Osteocyte (in vitro differentiated cells): ENCODE results near the gene HES6. TPM values are rescaled to one million over a fixed set of nuclear protein-coding genes. Genes with fewer than 3 reads are reported as not detected.

Experiments used
- DNase-seq: peaks from one replicate; pipeline ENCODE4 v3.0.0; 2021; ENCODE audit warnings: mixed read lengths; ENCODE audit not compliant: unreplicated experiment; ENCODE audit errors: extremely low spot score
- H3K27ac Mint-ChIP-seq: one replicate; pipeline ENCODE4 v1.8.0; 2021; ENCODE audit warnings: mild to moderate bottlenecking, mixed read lengths; ENCODE audit not compliant: unreplicated experiment
- H3K27me3 Mint-ChIP-seq: one replicate; pipeline ENCODE4 v1.8.0; 2021; ENCODE audit warnings: mixed read lengths; ENCODE audit not compliant: unreplicated experiment
- H3K36me3 Mint-ChIP-seq: one replicate; pipeline ENCODE4 v1.8.0; 2021; ENCODE audit warnings: mixed read lengths; ENCODE audit not compliant: unreplicated experiment
- H3K4me1 Mint-ChIP-seq: one replicate; pipeline ENCODE4 v1.8.0; 2021; ENCODE audit warnings: mixed read lengths; ENCODE audit not compliant: unreplicated experiment
- H3K4me3 Mint-ChIP-seq: one replicate; pipeline ENCODE4 v1.8.0; 2021; ENCODE audit warnings: mild to moderate bottlenecking, moderate library complexity, mixed read lengths; ENCODE audit not compliant: unreplicated experiment
- H3K9me3 Mint-ChIP-seq: one replicate; pipeline ENCODE4 v1.8.0; 2021; ENCODE audit warnings: mixed read lengths; ENCODE audit not compliant: unreplicated experiment
- total RNA-seq: library from RNA; stranded (reverse); gene quantifications from 2 replicates; pipeline ENCODE4 v1.2.1, GENCODE V29; 2021
- TF ChIP-seq, protein P1 (sequence below): fragments of 200-600 bp; sonication (generic); IDR thresholded peaks from 2 replicates; pipeline ENCODE4 v1.5.0; 2021; ENCODE audit warnings: antibody characterized with exemption, mild to moderate bottlenecking, moderate library complexity

The HES6 gene
- total RNA-seq, 1 donor from 2014 or later: 6.2 TPM

- H3K27ac Mint-ChIP-seq: no peak overlapping the region
- no peaks in the 10 kb centered on the region for H3K27me3 Mint-ChIP-seq
- no peaks in the 10 kb centered on the region for H3K9me3 Mint-ChIP-seq
- peak overlapping the region; percentile 44 for H3K4me3 Mint-ChIP-seq
- DNase-seq: no peak
- TF ChIP-seq, protein P1, sequence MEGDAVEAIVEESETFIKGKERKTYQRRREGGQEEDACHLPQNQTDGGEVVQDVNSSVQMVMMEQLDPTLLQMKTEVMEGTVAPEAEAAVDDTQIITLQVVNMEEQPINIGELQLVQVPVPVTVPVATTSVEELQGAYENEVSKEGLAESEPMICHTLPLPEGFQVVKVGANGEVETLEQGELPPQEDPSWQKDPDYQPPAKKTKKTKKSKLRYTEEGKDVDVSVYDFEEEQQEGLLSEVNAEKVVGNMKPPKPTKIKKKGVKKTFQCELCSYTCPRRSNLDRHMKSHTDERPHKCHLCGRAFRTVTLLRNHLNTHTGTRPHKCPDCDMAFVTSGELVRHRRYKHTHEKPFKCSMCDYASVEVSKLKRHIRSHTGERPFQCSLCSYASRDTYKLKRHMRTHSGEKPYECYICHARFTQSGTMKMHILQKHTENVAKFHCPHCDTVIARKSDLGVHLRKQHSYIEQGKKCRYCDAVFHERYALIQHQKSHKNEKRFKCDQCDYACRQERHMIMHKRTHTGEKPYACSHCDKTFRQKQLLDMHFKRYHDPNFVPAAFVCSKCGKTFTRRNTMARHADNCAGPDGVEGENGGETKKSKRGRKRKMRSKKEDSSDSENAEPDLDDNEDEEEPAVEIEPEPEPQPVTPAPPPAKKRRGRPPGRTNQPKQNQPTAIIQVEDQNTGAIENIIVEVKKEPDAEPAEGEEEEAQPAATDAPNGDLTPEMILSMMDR: no peak
- H3K4me1 Mint-ChIP-seq: peaks cover 19% of the 10 kb centered on the region
- H3K36me3 Mint-ChIP-seq: no peaks in the 10 kb centered on the region
Observed at GRCh38 chr2:238235331-238235732, 4.5 kb downstream of the HES6 start.

DNA sequence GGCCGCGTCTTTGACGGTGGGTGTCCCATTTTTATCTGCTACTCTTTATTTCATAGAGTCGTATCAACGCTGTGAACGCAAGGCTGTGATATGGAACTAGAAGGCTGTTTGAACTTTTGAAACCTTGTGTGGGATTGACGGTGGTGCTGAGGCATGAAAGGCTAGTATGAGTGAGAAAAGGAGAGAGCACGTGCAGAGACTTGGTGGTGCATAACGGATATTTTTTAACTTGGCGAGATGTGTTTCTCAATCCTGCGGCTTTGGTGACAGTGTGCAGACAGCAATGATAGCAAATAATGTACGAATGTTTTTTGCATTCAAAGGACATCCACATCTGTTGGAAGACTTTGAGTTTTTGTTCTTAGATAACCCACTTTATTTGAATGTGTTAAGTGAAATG lies 6.2 kb downstream of the HES6 start:
- no peaks in the 10 kb centered on the region for H3K9me3 Mint-ChIP-seq
- no peaks in the 10 kb centered on the region for H3K27me3 Mint-ChIP-seq
- no peaks in the 10 kb centered on the region for H3K36me3 Mint-ChIP-seq
- peak overlapping the region; percentile 71 for H3K4me3 Mint-ChIP-seq
- H3K4me1 Mint-ChIP-seq: peaks cover 17% of the 10 kb centered on the region
- no peak overlapping the region for H3K27ac Mint-ChIP-seq
- no peak for DNase-seq
- TF ChIP-seq, protein P1: no peak

DNA sequence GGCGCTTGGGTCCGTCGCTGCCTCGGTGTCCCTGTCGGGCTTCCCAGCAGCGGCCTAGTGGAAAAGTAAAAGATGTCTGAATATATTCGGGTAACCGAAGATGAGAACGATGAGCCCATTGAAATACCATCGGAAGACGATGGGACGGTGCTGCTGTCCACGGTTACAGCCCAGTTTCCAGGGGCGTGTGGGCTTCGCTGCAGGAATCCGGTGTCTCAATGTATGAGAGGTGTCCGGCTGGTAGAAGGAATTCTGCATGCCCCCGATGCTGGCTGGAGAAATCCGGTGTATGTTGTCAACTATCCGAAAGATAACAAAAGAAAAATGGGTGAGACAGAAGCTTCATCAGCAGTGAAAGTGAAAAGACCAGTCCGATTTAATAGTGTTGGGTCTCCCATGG lies 8.0 kb downstream of the HES6 start:
- TF ChIP-seq, protein P1: no peak
- Mint-ChIP-seq H3K27ac (no peak overlapping the region), H3K4me3 (peak overlapping the region; percentile 83), H3K9me3 (no peaks in the 10 kb centered on the region), H3K36me3 (peaks cover 3% of the 10 kb centered on the region), H3K4me1 (peaks cover 17% of the 10 kb centered on the region), H3K27me3 (no peaks in the 10 kb centered on the region)
- DNase-seq: no peak

- no peak for DNase-seq
- no peaks in the 10 kb centered on the region for H3K27me3 Mint-ChIP-seq
- peak overlapping the region; percentile 19 for H3K27ac Mint-ChIP-seq
Observed at GRCh38 chr2:238231251-238231793, 8.5 kb downstream of the HES6 start.

DNA sequence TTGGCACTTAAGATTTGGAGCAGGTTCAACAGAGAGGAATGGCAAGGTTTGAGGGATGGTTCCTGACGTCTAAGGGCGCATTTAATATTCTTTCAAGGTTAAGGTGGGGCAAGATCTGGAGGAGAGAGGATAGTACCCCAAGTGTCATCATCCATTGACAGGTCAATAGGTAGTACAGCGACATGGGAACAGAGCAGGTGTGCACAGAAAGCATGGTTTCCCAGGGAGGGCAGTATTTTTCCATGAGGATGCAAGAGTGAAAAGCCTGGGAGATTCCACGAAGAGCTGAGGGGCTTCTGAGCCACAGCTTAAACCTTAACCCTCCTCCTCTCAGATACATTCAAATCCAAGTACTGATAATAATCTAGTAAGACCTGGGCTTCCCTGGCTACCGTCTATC lies 9.1 kb downstream of the HES6 start:
- H3K9me3 Mint-ChIP-seq: no peaks in the 10 kb centered on the region
- H3K36me3 Mint-ChIP-seq: peaks cover 6% of the 10 kb centered on the region
- TF ChIP-seq, protein P1: no peak
- H3K27ac Mint-ChIP-seq: no peak overlapping the region
- H3K4me1 Mint-ChIP-seq: peaks cover 17% of the 10 kb centered on the region
- no peaks in the 10 kb centered on the region for H3K27me3 Mint-ChIP-seq
- peak overlapping the region; percentile 83 for H3K4me3 Mint-ChIP-seq
- no peak for DNase-seq

More at GRCh38 chr2:238231251-238231793, 8.5 kb downstream of the HES6 start:
- H3K4me3 Mint-ChIP-seq: peak overlapping the region; percentile 83
- TF ChIP-seq, protein P1: no peak
- no peaks in the 10 kb centered on the region for H3K9me3 Mint-ChIP-seq
- H3K4me1 Mint-ChIP-seq: peaks cover 17% of the 10 kb centered on the region
- H3K36me3 Mint-ChIP-seq: peaks cover 5% of the 10 kb centered on the region
